ENCODE results near the gene TP53I3.
A peak's percentile ranks its signal among the peaks of the same experiment; 100 is the strongest.
"Not testable (repeated sequence)": the region's sequence is repeated elsewhere in the genome, so short reads cannot be mapped to it uniquely, and the experiment has no call there.

Gene TP53I3

DNA sequence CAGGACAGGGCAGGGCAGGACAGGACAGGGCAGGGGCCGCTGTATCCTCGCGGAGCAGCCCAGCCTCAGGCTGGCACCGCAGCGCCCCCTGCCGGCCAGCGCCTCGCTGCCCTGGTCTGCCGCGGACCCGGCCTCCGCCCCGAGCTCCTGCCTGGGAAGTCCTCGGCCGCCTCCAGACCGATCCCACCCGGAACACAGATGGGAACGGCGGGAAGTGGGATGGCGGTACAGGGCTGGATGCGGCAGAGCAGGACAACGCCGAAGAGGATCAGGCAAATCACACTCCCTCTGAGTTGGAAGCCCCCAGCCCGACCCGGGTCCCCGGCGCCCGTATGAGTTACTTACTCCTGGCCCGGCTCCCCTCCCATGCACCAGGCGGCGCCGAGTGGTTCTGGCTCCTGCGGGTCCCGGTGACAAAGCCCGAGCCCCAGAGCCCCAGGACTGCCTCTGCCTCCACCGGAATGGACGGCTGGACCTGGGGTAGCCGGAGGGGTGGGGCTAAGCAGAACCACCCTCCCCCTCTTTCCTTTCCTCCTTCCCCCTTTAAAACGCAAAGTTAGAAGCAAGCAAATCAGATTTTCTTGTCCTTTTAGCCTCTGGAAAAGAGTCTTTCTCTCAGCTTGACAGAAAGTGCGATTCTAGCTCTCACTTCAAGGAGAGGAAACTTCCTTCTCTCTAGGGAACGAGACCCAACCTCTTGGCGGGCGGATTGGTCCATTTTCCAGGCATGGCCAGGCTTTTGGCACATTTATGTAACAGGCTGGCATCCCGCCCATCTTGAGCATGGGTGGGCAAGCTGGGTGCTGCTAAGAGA is at the start of gene TP53I3:
Gene TP53I3, minus strand, starts transcription at position 449 of the 814 bp plus-strand sequence. CDS start 508 bp downstream, outside the sequence.
- DNase-seq = peak; percentile 87 to 89

DNA sequence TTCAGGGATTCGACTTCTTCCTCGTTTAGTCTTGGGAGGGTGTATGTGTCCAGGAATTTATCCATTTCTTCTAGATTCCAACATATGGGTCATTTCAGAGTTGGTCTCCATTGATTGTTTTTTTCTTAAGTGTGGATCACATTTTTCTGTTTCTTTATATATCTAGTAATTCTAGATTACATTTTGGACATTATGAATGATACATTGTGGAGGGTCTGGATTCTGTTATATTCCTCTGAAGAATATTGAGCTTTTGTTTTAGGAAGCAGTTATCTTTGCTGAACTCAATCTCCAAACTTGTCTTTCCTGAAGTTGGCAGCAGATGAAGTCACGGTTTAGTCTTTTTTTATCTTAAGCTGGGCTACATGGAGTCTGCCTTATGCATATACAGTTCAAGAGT is 47.9 kb upstream of the TP53I3 start:
- no peak for DNase-seq

DNA sequence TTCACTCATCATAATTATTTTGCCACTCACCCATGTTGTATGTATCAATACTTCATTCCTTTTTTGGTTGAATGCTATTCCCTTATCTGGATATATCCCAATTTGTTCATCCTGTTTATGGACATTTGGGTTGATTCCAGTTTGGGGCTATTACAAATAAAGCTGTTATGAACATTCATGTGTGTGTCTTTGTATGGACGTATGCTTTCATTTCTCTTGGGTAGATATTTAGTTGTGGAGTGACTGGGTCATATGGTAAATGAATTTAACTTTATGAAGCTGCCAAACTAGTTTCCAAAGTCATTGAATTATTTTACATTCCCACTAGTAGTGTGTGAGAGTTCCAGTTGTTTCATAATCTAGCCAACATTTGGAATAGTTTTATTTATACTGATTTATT is 41.3 kb upstream of the TP53I3 start:
- DNase-seq = no peak

DNA sequence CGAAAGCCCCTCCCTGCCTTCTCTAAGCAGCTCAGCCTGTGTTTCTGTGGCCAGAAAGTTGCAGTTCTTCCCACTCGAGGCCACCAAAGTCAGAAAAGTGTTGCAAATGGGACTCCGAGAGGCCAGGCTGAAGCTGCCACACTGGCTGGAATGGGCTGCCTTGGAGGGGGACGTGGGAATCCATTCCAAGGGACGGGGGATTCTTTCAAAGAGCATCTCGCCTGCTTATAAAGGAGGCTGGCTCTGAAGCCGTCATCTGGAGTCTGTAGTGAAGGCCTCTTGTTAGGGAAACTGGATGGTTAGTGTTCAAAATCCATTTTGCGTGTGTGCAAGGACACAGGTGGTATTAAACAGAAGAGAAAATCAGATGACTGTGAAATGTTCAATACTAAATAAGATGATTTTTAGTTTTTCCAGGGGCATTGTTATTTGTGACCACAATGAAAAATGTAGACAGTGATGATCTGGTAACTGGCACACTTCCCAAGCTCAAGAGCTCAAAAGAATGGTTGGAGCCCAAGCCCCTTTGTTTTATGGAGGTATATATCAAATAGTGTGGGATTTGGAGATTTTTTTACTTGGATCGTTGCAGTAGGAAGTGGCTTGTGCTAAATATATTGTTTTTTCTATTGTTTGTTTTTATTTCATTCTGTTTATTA is 39.4 kb upstream of the TP53I3 start:
- DNase-seq = peak in 1 of 2 experiments; percentile 49

GRCh38 chr2:24123195-24123921 is 38.7 kb upstream of the TP53I3 start, which contains the start of the genes FAM228B and PFN4:
FAM228B (plus strand) TSS chr2:24123469; CDS start chr2:24124362, 893 bp downstream.
PFN4 (minus strand) TSS chr2:24123334; CDS start chr2:24122535, 799 bp downstream.
- DNase-seq = peak; percentile 72 to 80

DNA sequence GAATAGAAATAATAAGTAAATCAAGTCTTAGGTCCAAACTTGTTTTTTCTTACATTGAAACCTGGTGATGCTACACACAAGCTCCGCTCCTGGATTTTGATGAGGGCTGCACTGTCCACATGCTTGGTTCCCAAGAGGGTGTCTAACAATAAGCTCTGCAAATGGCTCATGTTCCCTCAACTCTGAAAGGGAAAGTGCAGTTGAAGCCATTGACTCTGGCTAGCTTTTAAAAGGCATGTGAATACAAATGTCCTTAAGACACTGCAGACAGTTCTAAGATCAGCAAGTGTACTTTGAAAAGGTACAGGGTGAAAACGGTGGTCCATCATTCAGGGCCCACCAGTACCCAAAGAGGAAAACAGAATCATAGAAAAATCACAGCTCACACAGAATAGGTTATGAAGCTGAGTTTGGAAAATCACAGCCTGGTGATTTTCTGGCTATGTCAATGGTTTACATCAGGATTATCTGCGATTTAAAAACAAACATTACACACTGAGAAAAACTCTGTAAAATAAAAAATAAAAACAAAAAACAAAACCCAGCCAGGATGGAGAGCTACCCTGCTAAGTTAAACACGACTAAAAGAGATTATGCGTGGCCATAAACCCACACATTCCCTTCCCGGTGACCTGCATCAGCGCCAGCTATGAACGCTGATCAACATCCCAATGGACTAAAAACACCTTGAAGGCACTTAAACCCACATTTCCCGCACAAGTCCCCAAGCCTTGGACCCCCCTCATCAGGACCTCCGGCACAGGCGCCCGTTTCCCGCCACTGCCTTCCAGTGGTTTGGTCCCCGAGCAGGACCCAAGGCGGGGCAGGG is 37.9 kb upstream of the TP53I3 start:
- no peak for DNase-seq

- no peak for DNase-seq
These were observed 36.8 kb upstream of the TP53I3 start for GRCh38 chr2:24121469-24121868.

DNA sequence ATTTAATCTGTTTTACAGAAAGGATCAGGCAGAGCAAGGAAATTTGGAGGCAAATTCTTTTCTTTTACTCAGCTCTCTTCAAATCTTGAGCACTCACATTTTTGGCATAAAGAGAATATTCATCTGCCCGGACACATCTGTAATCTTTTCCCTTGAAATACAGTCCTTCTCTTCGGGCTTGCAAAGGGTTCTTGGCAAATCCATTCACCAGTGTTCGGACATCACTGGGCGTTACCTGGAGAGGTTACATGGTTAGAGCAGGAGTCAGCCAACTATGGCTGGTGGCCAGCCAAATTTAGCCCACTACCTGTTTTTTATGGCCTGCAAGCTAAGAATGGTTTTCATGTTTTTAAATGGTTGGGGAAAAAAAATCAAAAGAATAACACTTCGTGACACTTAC is 36.4 kb upstream of the TP53I3 start:
- DNase-seq = no peak

DNA sequence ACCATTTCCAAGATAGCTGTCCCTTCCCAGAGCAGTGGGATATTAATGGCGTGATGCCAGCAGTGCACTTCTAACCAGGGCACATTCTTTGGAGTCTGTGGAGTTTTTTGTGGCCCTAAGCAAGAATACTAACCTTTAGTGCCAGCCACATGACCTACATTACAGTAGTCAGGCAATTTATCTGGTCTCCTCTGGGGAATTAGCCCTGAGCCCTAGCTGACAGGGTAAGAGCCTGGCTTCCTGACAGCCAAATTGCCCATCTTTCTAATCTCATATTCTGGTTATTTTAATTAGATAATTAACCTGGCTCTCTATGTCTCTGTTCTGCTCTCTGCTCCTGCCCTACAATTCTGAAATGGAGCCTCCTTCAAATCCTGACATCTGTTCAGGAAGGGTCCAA is 33.3 kb upstream of the TP53I3 start:
- DNase-seq = no peak

DNA sequence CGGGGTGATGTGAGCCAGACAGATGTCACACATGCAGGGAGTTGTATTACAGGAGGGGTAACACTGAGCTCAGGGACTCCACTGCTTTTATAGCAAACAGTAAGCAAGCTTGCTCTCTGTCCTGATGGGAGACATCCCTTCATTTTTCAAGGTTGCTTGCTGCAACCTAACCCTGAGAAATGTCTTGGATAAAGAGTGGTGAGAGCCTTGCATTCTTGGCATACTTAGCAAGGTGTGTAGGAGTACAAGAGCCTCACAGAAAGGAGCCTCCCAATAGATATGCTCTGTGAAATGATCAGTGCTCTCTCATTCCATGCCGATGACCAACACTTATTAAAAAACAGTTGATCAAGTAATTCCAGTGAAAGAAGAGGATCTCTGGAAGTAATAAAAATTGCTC is 30.4 kb upstream of the TP53I3 start:
- DNase-seq = no peak

GRCh38 chr2:24111407-24111901 is 26.8 kb upstream of the TP53I3 start:
- DNase-seq = no peak

DNA sequence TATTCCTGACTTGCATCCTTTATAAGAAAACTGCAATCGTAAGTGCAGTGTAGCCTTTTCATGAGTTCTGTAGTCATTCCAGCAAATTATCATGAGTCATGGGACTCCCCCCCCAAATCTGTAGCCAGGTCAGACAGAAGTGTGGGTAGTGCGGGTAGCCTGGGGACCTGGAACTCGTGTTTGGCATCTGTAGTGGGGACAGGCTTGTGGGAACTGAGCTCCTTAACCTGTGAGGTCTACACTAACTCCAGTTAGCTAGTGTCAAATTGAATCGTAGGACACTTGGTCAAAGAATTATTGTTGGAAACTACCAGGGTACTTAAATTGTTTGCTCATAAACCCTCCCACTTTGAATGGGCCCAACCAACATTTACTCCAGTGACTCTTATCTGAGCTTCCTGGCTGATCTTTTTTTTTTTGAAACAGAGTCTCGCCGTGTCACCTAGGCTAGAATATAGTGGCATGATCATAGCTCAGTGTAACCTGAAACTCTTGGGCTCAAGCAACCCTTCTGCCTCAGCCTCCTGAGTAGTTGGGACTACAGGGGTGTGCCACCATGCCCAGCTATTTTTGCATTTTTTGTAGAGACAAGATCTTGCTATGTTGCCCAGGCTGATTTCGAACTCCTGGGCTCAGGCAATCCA is 26.1 kb upstream of the TP53I3 start:
- no peak for DNase-seq

DNA sequence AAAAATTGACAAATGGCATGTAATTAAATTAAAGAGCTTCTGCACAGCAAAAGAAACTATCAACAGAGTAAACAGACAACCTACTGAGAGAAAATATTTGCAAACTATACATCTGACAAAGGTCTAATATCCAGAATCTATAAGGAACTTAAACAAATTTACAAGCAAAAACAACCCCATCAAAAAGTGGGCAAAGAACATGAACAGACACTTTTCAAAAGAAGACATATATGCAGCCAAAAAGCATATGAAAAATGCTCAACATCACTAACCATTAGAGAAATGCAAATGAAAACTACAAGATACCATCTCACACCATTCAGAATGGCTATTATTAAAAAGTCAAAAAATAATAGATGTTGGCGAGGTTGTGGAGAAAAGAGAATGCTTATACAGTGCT is 24.8 kb upstream of the TP53I3 start:
- not testable (repeated sequence) for DNase-seq

- no peak for DNase-seq
These were observed 22.7 kb upstream of the TP53I3 start for GRCh38 chr2:24107336-24107735.

GRCh38 chr2:24106786-24107185 is 22.2 kb upstream of the TP53I3 start:
- DNase-seq = no peak

DNA sequence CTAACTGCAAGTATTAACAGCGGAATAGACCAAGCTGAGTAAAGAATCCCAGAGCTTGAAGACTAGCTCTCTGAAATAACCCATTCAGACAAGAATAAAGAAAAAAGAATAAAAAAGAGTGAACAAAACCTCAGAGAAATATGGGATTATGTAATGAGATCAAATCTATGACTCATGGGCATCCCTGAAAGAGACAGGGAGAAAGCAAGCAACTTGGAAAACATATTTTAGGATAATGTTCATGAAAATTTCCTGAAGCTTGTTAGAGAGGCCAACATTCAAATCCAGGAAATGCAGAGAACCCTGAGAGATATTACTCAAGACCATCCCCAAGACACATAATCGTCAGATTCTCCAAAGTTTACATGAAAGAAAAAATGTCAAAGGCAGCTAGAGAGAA is 21.2 kb upstream of the TP53I3 start:
- DNase-seq = no peak

GRCh38 chr2:24104906-24105305 is 20.3 kb upstream of the TP53I3 start:
- no peak for DNase-seq

- DNase-seq = no peak
These were observed 19.5 kb upstream of the TP53I3 start for GRCh38 chr2:24104110-24104650.

- DNase-seq = no peak
These were observed 18.0 kb upstream of the TP53I3 start for GRCh38 chr2:24102677-24103076.

GRCh38 chr2:24101992-24102391 is 17.4 kb upstream of the TP53I3 start:
- no peak for DNase-seq

DNA sequence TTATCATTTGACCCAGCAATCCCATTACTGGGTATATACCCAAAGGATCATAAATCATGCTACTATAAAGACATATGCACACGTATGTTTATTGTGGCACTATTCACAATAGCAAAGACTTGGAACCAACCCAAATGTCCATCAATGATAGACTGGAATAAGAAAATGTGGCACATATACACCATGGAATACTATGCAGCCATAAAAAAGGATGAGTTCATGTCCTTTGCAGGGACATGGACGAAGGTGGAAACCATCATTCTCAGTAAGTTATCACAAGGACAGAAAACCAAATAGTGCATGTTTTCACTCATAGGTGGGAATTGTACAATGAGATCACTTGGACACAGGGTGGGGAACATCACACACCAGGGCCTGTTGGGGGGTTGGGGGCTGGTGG is 16.1 kb upstream of the TP53I3 start:
- not testable (repeated sequence) for DNase-seq

Data from activated CD4-positive, alpha-beta T cell treated with anti-CD3 and anti-CD28 coated beads, Interleukin-2, amount 50 U/mL, for 48 hours (primary cell).